Measurements from ENCODE around the gene MRPL40.
A peak's percentile ranks its signal among the peaks of the same experiment; 100 is the strongest.

Gene MRPL40

DNA sequence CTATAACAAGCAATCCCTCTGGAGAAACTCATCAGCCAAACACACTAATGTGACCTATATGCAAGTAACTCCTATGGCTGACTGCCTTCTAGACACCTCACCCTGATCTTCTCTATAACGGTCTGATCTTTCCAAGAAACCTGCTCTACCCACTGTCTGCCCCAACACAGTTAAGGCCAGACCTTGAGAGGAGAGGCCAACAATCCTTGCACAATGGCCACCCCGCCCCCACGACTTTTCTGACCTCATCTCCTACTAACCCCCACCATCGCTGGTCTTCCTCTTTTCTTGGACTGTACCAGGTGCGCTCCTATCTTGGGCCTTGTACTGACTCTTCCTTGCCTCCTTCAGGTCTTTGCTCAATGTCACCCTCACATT is 13.3 kb upstream of the MRPL40 start:
- Mint-ChIP-seq H3K4me3 (no peak overlapping the region), H3K27me3 (ENCODE audit: low read depth, poor library complexity) (peaks cover 4% of the 10 kb centered on the region), H3K27ac (no peak overlapping the region), H3K9me3 (peaks cover 23% of the 10 kb centered on the region), H3K4me1 (peaks cover 9% of the 10 kb centered on the region), H3K36me3 (ENCODE audit: low read depth) (peaks cover 45% of the 10 kb centered on the region)
- TF ChIP-seq, protein P1, sequence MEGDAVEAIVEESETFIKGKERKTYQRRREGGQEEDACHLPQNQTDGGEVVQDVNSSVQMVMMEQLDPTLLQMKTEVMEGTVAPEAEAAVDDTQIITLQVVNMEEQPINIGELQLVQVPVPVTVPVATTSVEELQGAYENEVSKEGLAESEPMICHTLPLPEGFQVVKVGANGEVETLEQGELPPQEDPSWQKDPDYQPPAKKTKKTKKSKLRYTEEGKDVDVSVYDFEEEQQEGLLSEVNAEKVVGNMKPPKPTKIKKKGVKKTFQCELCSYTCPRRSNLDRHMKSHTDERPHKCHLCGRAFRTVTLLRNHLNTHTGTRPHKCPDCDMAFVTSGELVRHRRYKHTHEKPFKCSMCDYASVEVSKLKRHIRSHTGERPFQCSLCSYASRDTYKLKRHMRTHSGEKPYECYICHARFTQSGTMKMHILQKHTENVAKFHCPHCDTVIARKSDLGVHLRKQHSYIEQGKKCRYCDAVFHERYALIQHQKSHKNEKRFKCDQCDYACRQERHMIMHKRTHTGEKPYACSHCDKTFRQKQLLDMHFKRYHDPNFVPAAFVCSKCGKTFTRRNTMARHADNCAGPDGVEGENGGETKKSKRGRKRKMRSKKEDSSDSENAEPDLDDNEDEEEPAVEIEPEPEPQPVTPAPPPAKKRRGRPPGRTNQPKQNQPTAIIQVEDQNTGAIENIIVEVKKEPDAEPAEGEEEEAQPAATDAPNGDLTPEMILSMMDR (IDR thresholded peaks at IDR 0.05): no peak
- DNase-seq: no peak

DNA sequence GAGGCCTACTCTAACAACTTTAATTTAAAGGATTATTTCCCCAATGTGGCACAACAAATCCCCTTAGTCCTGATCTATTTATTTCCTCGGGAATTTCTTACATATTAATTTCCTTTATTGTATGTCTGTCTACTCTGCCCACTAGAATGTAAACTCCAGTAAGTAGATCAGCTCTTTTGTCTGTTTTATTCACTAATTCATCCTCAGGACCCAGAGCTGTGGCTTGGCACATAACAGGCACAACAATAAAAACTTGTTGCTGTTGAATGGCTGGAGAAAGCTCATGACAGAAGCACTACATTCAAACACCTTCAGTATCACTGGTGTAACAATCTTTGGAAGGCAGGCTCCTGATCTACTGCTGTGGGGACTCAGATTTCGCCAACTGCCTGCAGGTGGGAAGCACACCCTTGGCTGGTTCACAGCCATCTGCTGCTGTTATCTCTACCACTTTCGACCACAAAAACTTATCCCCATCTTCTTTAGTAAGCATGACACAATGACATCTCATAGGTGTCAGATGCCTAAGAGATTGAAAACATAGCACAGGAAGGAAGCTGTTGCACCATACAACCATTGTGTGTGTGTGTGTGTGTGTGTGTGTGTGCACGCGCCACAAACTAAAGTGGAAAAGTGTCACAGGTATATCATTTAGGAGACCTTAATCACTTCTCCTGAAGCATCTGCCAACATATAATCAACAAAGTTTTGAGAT is 12.7 kb upstream of the MRPL40 start:
- Mint-ChIP-seq H3K9me3 (peaks cover 23% of the 10 kb centered on the region), H3K36me3 (ENCODE audit: low read depth) (peaks cover 45% of the 10 kb centered on the region), H3K27me3 (ENCODE audit: low read depth, poor library complexity) (peaks cover 4% of the 10 kb centered on the region), H3K27ac (no peak overlapping the region), H3K4me1 (peaks cover 9% of the 10 kb centered on the region), H3K4me3 (no peak overlapping the region)
- no peak for DNase-seq
- TF ChIP-seq, protein P1 (IDR thresholded peaks at IDR 0.05): no peak

DNA sequence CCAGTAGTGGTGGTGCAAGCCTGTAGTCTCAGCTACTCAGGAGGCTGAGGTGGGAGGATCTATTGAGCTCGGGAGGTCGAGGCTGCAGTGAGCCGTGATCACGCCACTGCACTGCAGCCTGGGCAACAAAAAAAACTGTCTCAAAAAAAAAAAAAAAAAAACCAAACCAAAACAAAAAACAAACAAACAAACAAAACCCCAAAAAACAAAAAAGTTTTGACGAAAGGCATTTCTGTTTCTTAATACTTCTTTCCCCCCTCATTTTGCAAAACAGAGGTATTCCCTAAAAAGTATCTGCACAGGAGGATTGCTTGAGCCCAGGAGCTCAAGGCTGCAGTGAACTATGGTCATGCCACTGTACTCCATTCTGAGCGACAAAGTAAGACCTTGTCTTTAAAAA is 12.0 kb upstream of the MRPL40 start:
- Mint-ChIP-seq H3K4me3 (no peak overlapping the region), H3K27me3 (ENCODE audit: low read depth, poor library complexity) (peaks cover 4% of the 10 kb centered on the region), H3K4me1 (peaks cover 9% of the 10 kb centered on the region), H3K36me3 (ENCODE audit: low read depth) (peaks cover 42% of the 10 kb centered on the region), H3K27ac (no peak overlapping the region), H3K9me3 (peaks cover 23% of the 10 kb centered on the region)
- TF ChIP-seq, protein P1 (IDR thresholded peaks at IDR 0.05): no peak
- no peak for DNase-seq

DNA sequence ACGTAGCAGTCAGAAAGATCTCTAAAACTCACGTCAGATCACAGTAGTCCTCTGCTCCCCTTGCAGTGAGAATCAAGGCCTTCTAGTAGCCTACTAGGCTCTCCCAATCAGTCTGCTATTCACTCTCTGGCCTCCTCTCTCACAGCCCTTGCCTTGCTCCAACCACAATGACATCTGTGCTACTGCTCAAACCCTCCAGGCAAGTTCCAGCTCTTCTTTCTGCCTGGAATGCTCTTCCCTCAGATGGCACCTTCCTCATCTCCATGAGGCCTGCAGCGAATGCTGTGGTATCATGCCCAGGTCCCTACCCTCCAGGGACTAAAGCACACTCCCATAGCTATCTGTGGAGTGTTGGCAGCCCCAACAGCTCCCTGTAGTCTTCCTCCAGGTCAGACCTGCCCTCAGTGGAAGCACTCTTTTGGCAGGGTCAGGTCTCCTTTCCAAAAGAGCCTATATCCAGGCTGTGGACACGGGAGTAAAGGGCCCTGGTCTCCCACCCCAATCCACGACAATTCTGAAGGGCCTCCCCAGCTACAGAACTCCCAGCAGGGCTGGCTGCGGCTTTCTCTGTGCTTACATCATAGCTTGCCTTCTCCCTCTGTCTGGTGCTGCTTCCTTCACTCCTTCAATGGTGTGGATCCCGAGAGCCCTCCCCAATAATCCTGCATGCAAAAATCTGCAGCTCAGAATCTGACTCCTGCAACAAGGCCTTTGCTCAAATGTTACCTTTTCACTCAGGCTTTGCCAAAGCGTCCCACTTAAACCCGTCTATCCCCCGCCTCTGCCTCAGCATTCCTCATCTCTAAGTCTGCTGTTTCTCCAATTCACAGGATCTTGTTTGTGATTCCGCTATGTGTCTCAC is 9.7 kb upstream of the MRPL40 start:
- no peaks in the 10 kb centered on the region for H3K27me3 Mint-ChIP-seq (ENCODE audit: low read depth, poor library complexity)
- H3K27ac Mint-ChIP-seq: peak overlapping the region; percentile 76
- H3K4me3 Mint-ChIP-seq: no peak overlapping the region
- peaks cover 9% of the 10 kb centered on the region for H3K4me1 Mint-ChIP-seq
- TF ChIP-seq, protein P1 (IDR thresholded peaks at IDR 0.05): no peak
- peaks cover 8% of the 10 kb centered on the region for H3K9me3 Mint-ChIP-seq
- no peak for DNase-seq
- H3K36me3 Mint-ChIP-seq (ENCODE audit: low read depth): peaks cover 35% of the 10 kb centered on the region

DNA sequence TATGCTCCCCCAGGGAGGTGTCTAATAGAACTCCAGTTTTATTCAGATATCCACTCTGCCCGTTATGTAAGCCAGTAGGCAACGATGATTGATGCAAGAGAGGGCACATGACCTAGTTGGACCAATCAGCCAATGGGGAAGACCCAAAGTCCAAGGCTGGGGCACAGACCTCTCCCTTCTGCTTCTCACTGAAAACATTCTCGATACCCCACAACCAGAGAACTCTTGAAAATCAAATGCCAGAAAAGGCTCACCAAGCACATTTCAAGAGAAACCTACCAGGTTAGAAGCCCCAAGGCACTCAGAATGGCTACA is 8.2 kb upstream of the MRPL40 start:
- Mint-ChIP-seq H3K4me3 (no peak overlapping the region), H3K27me3 (ENCODE audit: low read depth, poor library complexity) (no peaks in the 10 kb centered on the region), H3K4me1 (peaks cover 9% of the 10 kb centered on the region), H3K9me3 (peaks cover 3% of the 10 kb centered on the region), H3K27ac (no peak overlapping the region), H3K36me3 (ENCODE audit: low read depth) (peaks cover 28% of the 10 kb centered on the region)
- no peak for DNase-seq
- TF ChIP-seq, protein P1 (IDR thresholded peaks at IDR 0.05): no peak

Measured in nephron progenitor cell (in vitro differentiated cells).